ENCODE data around the gene FAM222A. TPM values are rescaled to one million over a fixed set of nuclear protein-coding genes. Genes with fewer than 3 reads are reported as not detected.
A peak's percentile ranks its signal among the peaks of the same experiment; 100 is the strongest.

The FAM222A gene
- total RNA-seq, 1 donor from 2014 or later: 1.5 TPM

DNA sequence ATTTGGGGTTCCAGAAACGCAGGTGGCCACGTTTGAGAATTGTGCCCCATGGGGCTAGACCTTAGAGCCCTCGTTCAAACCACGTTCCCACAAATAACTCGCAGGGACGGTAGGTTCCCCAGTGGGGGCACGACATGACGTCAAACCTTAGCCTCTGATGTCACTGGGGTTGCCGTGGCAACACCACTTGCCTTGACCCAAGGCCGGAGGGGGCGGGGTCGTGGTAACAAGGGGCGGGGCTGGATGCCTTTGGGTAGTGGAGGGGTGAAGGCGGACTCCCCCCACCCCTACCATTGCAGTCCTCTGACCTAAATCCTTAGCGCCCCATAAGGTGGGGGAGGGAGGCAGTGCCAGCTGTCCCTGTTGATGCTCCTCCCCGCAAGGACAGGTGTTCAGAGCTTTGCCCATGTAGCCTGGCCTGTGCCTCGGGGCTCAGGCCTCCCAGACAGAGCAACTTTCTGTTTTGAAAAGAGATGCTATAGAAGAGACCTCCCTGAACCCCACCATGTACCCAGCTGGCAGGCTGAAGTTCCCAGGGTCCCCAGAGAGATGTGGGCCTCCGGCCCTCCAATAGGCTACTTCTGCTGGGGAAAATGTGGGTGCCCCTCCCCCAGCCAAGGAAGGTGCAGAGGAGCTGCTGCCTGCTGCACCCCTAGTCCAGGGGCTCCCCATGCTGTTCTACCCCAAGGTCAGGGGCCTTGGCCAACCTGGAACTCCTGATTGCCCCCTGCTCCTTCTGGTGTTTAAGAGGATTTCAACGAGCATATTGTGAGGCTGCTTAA is 1.9 kb downstream of the FAM222A start:
- Mint-ChIP-seq H3K36me3 (ENCODE audit: unreplicated experiment) (no peaks in the 10 kb centered on the region), H3K27me3 (ENCODE audit: unreplicated experiment) (peaks cover 8% of the 10 kb centered on the region), H3K4me3 (ENCODE audit: unreplicated experiment) (peak overlapping the region; percentile 40), H3K9me3 (ENCODE audit: unreplicated experiment) (no peaks in the 10 kb centered on the region), H3K27ac (ENCODE audit: unreplicated experiment) (no peak overlapping the region), H3K4me1 (ENCODE audit: unreplicated experiment) (peaks cover 4% of the 10 kb centered on the region)
- TF ChIP-seq CTCF (IDR thresholded peaks at IDR 0.05): no peak
- no peak for DNase-seq (ENCODE audit: extremely low spot score, unreplicated experiment)

- no peak for DNase-seq (ENCODE audit: extremely low spot score, unreplicated experiment)
- Mint-ChIP-seq H3K27me3 (ENCODE audit: unreplicated experiment) (peaks cover 8% of the 10 kb centered on the region), H3K9me3 (ENCODE audit: unreplicated experiment) (no peaks in the 10 kb centered on the region), H3K4me1 (ENCODE audit: unreplicated experiment) (no peaks in the 10 kb centered on the region), H3K27ac (ENCODE audit: unreplicated experiment) (no peak overlapping the region), H3K4me3 (ENCODE audit: unreplicated experiment) (peak overlapping the region; percentile 40), H3K36me3 (ENCODE audit: unreplicated experiment) (no peaks in the 10 kb centered on the region)
- no peak for TF ChIP-seq CTCF (IDR thresholded peaks at IDR 0.05)
Observed at GRCh38 chr12:109716092-109716479, 2.5 kb downstream of the FAM222A start.

GRCh38 chr12:109716512-109717389 is 3.1 kb downstream of the FAM222A start:
- Mint-ChIP-seq H3K9me3 (ENCODE audit: unreplicated experiment) (no peaks in the 10 kb centered on the region), H3K27ac (ENCODE audit: unreplicated experiment) (no peak overlapping the region), H3K27me3 (ENCODE audit: unreplicated experiment) (peaks cover 8% of the 10 kb centered on the region), H3K4me1 (ENCODE audit: unreplicated experiment) (no peaks in the 10 kb centered on the region), H3K4me3 (ENCODE audit: unreplicated experiment) (no peak overlapping the region), H3K36me3 (ENCODE audit: unreplicated experiment) (no peaks in the 10 kb centered on the region)
- no peak for DNase-seq (ENCODE audit: extremely low spot score, unreplicated experiment)
- no peak for TF ChIP-seq CTCF (IDR thresholded peaks at IDR 0.05)

GRCh38 chr12:109717390-109718357 is 4.0 kb downstream of the FAM222A start:
- no peak overlapping the region for H3K4me3 Mint-ChIP-seq (ENCODE audit: unreplicated experiment)
- H3K27ac Mint-ChIP-seq (ENCODE audit: unreplicated experiment): no peak overlapping the region
- peaks cover 8% of the 10 kb centered on the region for H3K27me3 Mint-ChIP-seq (ENCODE audit: unreplicated experiment)

More at GRCh38 chr12:109717390-109718357, 4.0 kb downstream of the FAM222A start:
- no peak for TF ChIP-seq CTCF (IDR thresholded peaks at IDR 0.05)
- no peak for DNase-seq (ENCODE audit: extremely low spot score, unreplicated experiment)
- no peaks in the 10 kb centered on the region for H3K36me3 Mint-ChIP-seq (ENCODE audit: unreplicated experiment)
- H3K4me1 Mint-ChIP-seq (ENCODE audit: unreplicated experiment): no peaks in the 10 kb centered on the region
- no peaks in the 10 kb centered on the region for H3K9me3 Mint-ChIP-seq (ENCODE audit: unreplicated experiment)
